HG03175 (cell line): ENCODE measurements around the gene IL17D.

Source experiments
- ATAC-seq: cut with Tn5 transposase; IDR thresholded peaks from one replicate; pipeline ENCODE4 v1.9.1; 2021; ENCODE audit warnings: mild to moderate bottlenecking, moderate library complexity; ENCODE audit not compliant: unreplicated experiment

IL17D gene

GRCh38 chr13:20689291-20689690, 14.2 kb upstream of the IL17D start:
- ATAC-seq = no peak

DNA sequence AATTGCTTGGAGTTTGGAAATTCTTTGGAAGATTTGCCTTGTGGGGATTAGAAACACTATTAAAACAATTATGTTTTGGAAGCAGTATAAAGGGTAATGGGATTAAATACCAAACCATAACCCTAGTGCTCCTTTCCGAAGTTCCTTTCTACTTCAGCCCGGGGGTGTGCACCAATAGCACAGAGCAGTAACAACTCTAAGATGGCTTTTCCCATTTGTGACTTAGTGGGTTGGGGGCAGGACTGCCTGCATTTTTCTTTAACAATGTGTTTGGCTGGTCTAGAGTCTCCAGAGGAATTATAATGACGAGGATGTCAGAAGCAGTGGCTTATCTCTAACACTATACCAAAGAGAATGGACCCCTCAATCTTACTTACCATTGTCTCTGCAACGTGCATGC, 11.9 kb upstream of the IL17D start:
- no peak for ATAC-seq

GRCh38 chr13:20696073-20696472, 7.4 kb upstream of the IL17D start:
- ATAC-seq = no peak

DNA sequence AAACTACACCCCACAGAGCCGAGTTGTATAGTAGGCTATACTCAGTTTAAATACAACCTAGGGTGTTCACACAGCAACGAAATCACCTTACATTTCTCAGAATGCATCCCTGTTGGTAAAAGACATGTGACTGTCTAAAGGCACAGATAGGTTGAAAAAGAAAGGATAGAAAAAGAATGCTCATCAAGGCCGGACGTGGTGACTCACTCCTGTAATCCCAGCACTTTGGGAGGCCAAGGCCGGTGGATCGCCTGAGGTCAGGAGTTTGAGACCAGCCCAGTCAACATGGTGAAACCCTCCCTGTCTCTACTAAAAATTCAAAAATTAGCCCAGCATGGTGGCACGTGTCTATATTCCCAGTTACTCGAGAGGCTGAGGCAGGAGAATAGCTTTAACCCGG, 3.8 kb upstream of the IL17D start:
- no peak for ATAC-seq

DNA sequence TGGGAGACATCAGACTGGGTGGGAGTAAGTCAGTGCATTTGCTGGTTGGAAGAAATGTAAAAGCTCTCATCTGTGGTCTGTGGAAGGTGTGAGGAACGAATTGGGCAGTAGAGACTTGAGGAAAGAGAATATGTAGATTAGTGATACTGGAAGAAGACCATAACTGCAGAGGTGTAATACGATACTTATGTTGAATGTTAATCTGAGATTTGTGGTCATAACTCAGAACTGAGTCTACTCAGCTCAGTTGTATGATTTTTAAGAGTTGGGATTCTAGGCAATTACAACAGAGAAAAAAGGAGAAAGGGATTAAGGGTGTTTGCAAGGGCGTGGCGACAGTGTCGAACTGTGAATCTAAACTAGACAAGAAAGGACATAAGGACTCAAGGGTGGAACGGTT, 3.2 kb upstream of the IL17D start:
- no peak for ATAC-seq

GRCh38 chr13:20701461-20701860, 2.0 kb upstream of the IL17D start:
- no peak for ATAC-seq

DNA sequence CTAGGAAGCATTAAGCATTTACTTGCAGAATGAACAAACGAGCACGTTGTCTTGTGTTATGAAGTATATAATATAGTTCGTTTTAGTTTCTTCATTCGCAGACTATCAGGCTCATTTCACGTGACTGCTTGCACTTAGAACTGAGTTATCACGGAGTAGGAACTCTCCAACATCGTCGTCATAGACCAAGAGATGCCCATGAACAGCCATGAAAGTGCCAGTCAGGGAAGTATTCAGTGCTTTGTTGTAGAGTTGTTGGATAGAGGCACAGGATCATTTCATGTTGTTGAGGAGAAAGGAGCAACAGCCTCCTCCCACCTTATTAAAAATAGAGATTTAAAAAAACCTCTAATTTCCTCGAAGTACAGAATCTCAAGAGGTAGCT, 977 bp upstream of the IL17D start:
- no peak for ATAC-seq

- peak; percentile 94 for ATAC-seq
Observed at GRCh38 chr13:20703780-20704458, 420 bp downstream of the IL17D start.

- no peak for ATAC-seq
Observed at GRCh38 chr13:20704459-20705069, 1.1 kb downstream of the IL17D start.

DNA sequence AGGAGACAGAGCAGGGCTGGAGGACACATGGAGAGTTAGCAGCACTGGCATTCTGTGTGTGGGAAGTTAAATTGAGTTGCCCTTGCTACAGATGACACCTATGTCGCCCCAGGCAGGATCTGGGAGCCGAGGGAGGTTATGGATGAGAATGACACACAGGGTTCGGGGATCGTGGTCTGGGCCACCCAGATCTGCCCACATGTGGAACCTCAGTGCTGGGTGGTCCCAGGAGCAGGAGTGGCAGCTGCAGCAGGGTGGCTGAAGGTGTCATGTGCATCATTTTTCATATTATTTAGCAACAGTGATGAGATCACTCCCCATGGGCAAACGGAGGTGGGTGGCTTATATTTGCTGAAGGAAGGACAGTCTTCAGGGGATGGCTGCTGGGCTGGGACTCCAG, 3.2 kb downstream of the IL17D start:
- no peak for ATAC-seq

DNA sequence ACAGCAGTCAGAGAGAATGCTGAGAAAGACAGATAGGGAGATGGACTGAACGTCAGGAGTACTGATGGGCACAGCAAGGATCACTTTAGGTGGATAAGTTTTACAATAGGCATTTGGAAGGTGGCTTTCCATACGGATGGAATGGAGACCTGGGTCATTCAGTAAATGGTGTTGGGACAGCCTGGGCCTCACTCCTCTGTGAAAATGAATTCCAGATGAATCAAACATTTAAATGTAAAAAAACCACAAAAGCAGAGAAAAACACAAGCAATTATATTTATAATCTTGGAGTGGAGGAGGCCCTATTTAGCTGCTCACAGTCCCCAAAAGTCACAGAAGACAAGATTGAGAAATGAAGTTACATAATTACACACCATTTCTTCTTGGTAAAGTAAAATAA, 4.7 kb downstream of the IL17D start:
- ATAC-seq = no peak

- ATAC-seq = no peak
Observed at GRCh38 chr13:20709369-20709768, 5.9 kb downstream of the IL17D start.

DNA sequence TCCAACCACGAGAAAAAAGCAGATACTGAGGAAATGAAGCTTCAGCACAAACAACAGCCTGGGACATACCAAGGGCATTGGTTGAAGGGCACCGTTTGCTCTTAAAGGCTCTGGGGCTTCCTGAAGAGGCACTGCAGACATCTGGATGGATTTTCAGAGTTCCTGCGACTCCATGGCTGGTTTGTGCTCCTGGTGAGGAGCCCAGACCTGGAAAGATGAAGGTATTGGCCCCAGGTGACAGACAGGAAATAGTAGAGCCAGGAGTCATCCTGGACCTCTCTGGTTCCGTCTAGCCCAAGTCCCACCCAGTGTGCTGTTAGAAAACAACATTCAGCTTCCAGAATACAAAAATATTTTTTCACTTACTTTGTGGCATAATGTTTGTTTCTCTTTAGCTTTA, 6.3 kb downstream of the IL17D start:
- ATAC-seq = no peak

DNA sequence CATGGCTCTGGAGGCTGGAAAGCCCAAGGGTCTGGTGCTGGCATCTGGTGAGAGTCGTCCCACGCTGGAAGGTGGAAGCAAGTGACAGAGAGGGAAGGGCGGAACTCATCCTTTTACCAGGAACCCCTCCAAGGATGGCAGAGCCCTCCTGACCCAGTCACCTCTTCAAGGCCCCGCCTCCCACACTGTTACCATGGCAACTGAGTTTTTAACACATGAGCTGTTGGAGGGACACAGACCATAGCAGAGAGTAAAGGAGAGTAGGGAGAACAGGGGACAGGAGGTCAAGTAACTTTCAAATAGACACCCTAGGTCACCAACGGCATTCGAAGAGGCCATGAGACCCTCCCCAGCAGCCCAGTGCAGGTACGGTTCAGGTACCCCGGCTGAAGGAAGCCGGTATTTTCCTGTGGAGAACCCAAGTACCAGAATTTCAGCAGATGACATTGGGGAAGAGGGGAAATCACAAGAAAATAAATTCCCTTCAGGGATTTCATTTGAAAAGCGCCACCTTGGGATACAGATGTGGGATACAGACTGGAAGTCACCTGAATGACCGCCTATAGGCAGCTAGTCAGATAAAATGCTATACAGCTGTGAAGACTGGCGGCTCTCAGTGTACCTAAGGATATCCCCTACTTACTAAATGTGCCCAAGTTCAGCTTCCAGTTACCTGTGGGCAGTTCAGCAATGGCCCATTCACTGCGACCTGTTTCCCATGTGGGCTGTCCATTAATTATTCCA, 8.0 kb downstream of the IL17D start:
- no peak for ATAC-seq

GRCh38 chr13:20713014-20713376, 9.5 kb downstream of the IL17D start:
- ATAC-seq = no peak

GRCh38 chr13:20713751-20714150, 10.3 kb downstream of the IL17D start:
- ATAC-seq = no peak

GRCh38 chr13:20714161-20714560, 10.7 kb downstream of the IL17D start:
- ATAC-seq = no peak

DNA sequence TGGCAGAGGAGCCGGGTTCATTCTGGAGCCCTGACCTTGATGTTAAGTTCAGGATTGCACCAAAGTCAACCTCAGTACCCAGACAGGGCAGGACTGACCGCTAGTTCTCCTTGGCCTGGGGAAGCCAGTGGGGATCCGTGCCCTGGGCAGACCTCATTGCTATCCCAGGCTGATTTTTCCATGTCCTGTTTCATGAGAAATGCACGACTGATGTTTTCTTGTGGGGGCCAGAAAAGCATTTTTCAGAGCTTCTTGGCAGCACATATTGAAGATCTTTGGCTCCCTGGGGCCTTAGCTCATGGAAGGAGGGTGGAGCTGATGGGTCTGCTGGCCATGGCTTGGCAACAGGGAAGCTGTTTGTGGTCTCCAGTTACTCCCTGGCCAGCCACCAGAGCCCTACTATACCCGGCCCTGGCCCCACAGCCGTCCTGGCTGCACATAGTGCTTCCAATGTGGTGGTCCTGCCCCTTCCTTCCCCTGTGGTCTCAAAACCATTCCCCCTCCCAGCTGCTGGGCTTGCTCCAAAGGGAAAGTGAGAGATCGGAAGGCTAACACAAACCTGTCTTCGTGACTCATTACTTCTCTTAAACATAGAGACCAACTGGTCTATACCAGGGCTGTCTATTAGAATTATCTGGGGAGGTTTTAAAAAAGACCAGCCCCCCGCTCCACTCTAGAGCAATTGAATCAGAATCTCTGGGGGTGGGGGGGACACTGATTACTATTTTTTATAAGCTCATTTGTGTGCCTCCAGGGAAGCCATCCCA, 11.2 kb downstream of the IL17D start:
- ATAC-seq = no peak

DNA sequence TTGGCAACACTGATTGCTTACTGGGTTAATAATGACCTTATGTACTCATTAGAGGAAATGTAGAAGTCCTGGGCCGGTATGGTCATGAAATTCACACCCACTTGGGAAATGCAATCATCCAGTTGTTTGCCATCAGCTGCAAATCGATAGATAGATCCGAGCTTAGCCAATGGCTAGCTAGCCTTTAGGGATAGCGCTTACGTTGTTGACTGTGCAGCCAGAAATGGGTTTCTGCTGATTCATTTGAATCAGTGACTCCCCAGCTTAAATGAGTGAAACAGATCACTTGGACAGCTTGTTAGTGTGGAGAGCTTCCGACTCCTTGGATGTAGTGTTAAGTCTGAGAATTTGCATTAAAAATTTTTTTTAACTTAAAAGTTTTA, 11.8 kb downstream of the IL17D start:
- ATAC-seq = no peak

DNA sequence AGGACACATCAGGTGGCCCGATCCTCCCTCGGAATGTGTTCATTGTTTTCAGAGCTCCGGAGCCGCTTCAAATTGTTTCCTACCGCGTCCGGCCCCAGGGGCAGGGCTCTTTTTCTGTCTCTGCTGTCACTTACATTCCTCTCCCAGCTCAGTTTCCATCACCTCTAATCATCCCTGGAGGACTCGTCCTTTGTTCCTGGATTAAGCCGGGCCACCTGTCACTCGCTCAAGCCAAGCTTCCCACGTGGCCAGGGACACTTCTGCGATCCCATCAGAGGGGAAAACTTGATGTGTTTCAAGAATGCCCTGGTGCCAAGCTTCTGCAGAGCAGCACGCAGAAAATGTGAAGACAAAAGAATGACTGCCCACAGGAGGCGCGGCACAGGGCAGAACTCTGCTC, 13.5 kb downstream of the IL17D start:
- ATAC-seq = no peak
